Liver (tissue), 9 donors: Measurements from ENCODE around the gene OBI1. TPM values are rescaled to one million over a fixed set of nuclear protein-coding genes. Genes with fewer than 3 reads are reported as not detected.

Experiments used
- DNase-seq: peaks from one replicate; pipeline ENCODE4 v3.0.0-alpha.2; 2017; ENCODE audit warnings: low spot score
- H3K27ac ChIP-seq, 2 donors: one replicate each; pipeline ENCODE4 v1.7.0; 2013; ENCODE audit warnings: inconsistent platforms in 2 of 2, low read length in 2 of 2, control low read depth in 1 of 2, low read depth in 1 of 2, mild to moderate bottlenecking in 1 of 2
- H3K27me3 ChIP-seq, 4 donors: one replicate each; pipeline versions ENCODE4 v1.6.1 to v1.7.0; 2013; ENCODE audit warnings: low read length in 3 of 4, inconsistent platforms in 1 of 4, mild to moderate bottlenecking in 1 of 4, moderate library complexity in 1 of 4; ENCODE audit not compliant: control insufficient read depth in 4 of 4, insufficient read depth in 4 of 4
- H3K36me3 ChIP-seq, 4 donors: one replicate each; pipeline versions ENCODE4 v1.6.1 to v1.7.0; 2013; ENCODE audit warnings: low read length in 3 of 4, mild to moderate bottlenecking in 3 of 4, low read depth in 1 of 4, moderate library complexity in 1 of 4; ENCODE audit not compliant: control insufficient read depth in 4 of 4, insufficient read depth in 3 of 4
- H3K4me1 ChIP-seq, 4 donors: one replicate each; pipeline versions ENCODE4 v1.6.1 to v1.7.0; 2013; ENCODE audit warnings: low read length in 3 of 4, mild to moderate bottlenecking in 3 of 4, moderate library complexity in 1 of 4; ENCODE audit not compliant: control insufficient read depth in 4 of 4, insufficient read depth in 4 of 4
- H3K4me3 ChIP-seq, 3 donors: one replicate each; pipeline versions ENCODE4 v1.6.1 to v1.7.0; 2013; ENCODE audit warnings: low read length in 3 of 3, control low read depth in 1 of 3, low read depth in 1 of 3, mild to moderate bottlenecking in 1 of 3
- H3K9ac ChIP-seq, 2 donors: one replicate each; pipeline ENCODE4 v1.7.0; 2013; ENCODE audit warnings: low read length in 2 of 2, mild to moderate bottlenecking in 2 of 2, moderate library complexity in 2 of 2, control low read depth in 1 of 2, low read depth in 1 of 2
- H3K9me3 ChIP-seq, 4 donors: one replicate each; pipeline versions ENCODE4 v1.6.1 to v1.7.0; 2013; ENCODE audit warnings: low read length in 3 of 4; ENCODE audit not compliant: control insufficient read depth in 4 of 4
- EGR1 ChIP-seq, 2 donors: IDR thresholded peaks; 2 replicates each; pipeline ENCODE4 v1.6.1; 2016 to 2018; ENCODE audit warnings: antibody characterized with exemption in 2 of 2, low read depth in 2 of 2
- FOXA1 ChIP-seq: IDR thresholded peaks from 2 replicates; pipeline ENCODE4 v1.6.1; 2016; ENCODE audit warnings: antibody characterized with exemption
- FOXA2 ChIP-seq: IDR thresholded peaks from 2 replicates; pipeline ENCODE4 v1.6.1; 2016; ENCODE audit warnings: antibody characterized with exemption
- GABPA ChIP-seq, 2 donors: IDR thresholded peaks in 1 of 2; conservative IDR thresholded peaks in 1 of 2; 2 replicates each; pipeline ENCODE4 v1.6.1; 2016; ENCODE audit warnings: antibody characterized with exemption in 2 of 2, mild to moderate bottlenecking in 1 of 2, moderate library complexity in 1 of 2
- HNF4A ChIP-seq, 2 donors: conservative IDR thresholded peaks; 2 replicates each; pipeline ENCODE4 v1.6.1; 2016; ENCODE audit warnings: antibody characterized with exemption in 2 of 2, mild to moderate bottlenecking in 2 of 2
- HNF4G ChIP-seq: IDR thresholded peaks from 2 replicates; pipeline ENCODE4 v1.6.1; 2016; ENCODE audit warnings: antibody characterized with exemption
- JUND ChIP-seq, 2 donors: IDR thresholded peaks; 2 replicates each; pipeline ENCODE4 v1.6.1; 2016; ENCODE audit warnings: antibody characterized with exemption in 2 of 2
- NR2F2 ChIP-seq: IDR thresholded peaks from 2 replicates; pipeline ENCODE4 v1.6.1; 2016; ENCODE audit warnings: antibody characterized with exemption
- RAD21 ChIP-seq, 2 donors: IDR thresholded peaks; 2 replicates each; pipeline ENCODE4 v1.6.1; 2016; ENCODE audit warnings: antibody characterized with exemption in 2 of 2, mild to moderate bottlenecking in 2 of 2
- RXRA ChIP-seq, 2 donors: IDR thresholded peaks; 2 replicates each; pipeline ENCODE4 v1.6.1; 2017 to 2018; ENCODE audit warnings: antibody characterized with exemption in 2 of 2, mild to moderate bottlenecking in 1 of 2
- SP1 ChIP-seq: IDR thresholded peaks from 2 replicates; pipeline ENCODE4 v1.6.1; 2018; ENCODE audit warnings: antibody characterized with exemption, mild to moderate bottlenecking
- TAF1 ChIP-seq: conservative IDR thresholded peaks from 2 replicates; pipeline ENCODE4 v1.6.1; 2016; ENCODE audit warnings: antibody characterized with exemption, mild to moderate bottlenecking
- YY1 ChIP-seq: IDR thresholded peaks from 2 replicates; pipeline ENCODE4 v1.6.1; 2016; ENCODE audit warnings: antibody characterized with exemption, mild to moderate bottlenecking
- WGBS: extraction: QIAGEN DNeasy Blood & Tissue Kit; methylation state at CpG from one replicate; pipeline ENCODE4 v1.1.7; 2013; 5-methylcytosine and 5-hydroxymethylcytosine counted together
- polyA plus RNA-seq, 2 donors: library from polyadenylated mRNA; stranded (reverse) in 1 of 2; unstranded in 1 of 2; fragments of 200-250 nt in 1 of 2; fragments of >200 nt in 1 of 2; fragmentation: Nextera tagmentation in 1 of 2; extraction: Ambion mirVana in 1 of 2; gene quantifications; one replicate each; pipeline versions ENCODE4 v1.2.1 to v1.2.3, GENCODE V29; 2013 to 2015
- total RNA-seq, 2 donors: library from RNA; depleted of rRNA; stranded (reverse); fragments of >200 nt; gene quantifications; one replicate each; pipeline ENCODE4 v1.2.3, GENCODE V29; 2014
- TF ChIP-seq, protein P1 (sequence below): fragments of 150-350 bp; IDR thresholded peaks from 2 replicates; pipeline ENCODE4 v1.5.1; 2017; ENCODE audit warnings: improper control_type of control experiment, low read depth, low read length; ENCODE audit not compliant: missing input control
- TF ChIP-seq, protein P2 (sequence below): IDR thresholded peaks from 2 replicates; pipeline ENCODE4 v1.6.1; 2016; ENCODE audit warnings: antibody characterized with exemption
- TF ChIP-seq, protein P3 (sequence below): IDR thresholded peaks from 2 replicates; pipeline ENCODE4 v1.6.1; 2016; ENCODE audit warnings: antibody characterized with exemption
- TF ChIP-seq, protein P4 (sequence below): IDR thresholded peaks from 2 replicates; pipeline ENCODE4 v1.6.1; 2016; ENCODE audit warnings: antibody characterized with exemption
- TF ChIP-seq, protein P5 (sequence below): IDR thresholded peaks from 2 replicates; pipeline ENCODE4 v1.6.1; 2016; ENCODE audit warnings: antibody characterized with exemption, mild to moderate bottlenecking
- donor health status: healthy.
- donor health status: healthy.
- donor health status: healthy.
- donor health status: healthy.
- donor health status: healthy.

OBI1 gene
- total and polyA plus RNA-seq, 4 donors: 1.7 to 8.9 (median 3.0) TPM

DNA sequence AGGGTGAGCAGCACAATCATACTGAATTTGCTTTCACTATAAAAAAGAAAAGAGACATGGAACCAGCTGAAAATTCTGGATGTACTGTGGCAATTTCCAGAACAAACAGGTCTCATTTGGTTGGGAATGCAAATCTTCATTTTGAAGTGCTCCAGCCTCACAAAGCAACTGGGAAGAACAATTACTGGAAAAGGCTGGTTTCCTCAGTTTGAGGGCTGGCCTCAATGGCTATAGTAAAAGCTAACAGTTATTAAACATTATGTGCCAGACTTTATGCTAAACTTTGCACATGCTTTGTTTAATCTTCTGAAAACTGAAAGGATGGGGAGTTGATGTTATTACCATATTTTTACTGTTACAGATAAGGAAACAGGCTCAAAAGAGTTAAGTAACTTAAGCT lies 3.0 kb downstream of the OBI1 start:
- no peak for DNase-seq
- no peaks in the 10 kb centered on the region for H3K36me3 ChIP-seq
- no peak overlapping the region for H3K9ac ChIP-seq
- no peaks in the 10 kb centered on the region for H3K27me3 ChIP-seq
- no peak overlapping the region for H3K27ac ChIP-seq
- no peaks in the 10 kb centered on the region for H3K9me3 ChIP-seq
- TF ChIP-seq NR2F2 (no peak), JUND (IDR thresholded peaks at IDR 0.05) (no peak), FOXA1 (no peak)
- TF ChIP-seq, protein P1, sequence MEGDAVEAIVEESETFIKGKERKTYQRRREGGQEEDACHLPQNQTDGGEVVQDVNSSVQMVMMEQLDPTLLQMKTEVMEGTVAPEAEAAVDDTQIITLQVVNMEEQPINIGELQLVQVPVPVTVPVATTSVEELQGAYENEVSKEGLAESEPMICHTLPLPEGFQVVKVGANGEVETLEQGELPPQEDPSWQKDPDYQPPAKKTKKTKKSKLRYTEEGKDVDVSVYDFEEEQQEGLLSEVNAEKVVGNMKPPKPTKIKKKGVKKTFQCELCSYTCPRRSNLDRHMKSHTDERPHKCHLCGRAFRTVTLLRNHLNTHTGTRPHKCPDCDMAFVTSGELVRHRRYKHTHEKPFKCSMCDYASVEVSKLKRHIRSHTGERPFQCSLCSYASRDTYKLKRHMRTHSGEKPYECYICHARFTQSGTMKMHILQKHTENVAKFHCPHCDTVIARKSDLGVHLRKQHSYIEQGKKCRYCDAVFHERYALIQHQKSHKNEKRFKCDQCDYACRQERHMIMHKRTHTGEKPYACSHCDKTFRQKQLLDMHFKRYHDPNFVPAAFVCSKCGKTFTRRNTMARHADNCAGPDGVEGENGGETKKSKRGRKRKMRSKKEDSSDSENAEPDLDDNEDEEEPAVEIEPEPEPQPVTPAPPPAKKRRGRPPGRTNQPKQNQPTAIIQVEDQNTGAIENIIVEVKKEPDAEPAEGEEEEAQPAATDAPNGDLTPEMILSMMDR: no peak
- TF ChIP-seq, protein P2, sequence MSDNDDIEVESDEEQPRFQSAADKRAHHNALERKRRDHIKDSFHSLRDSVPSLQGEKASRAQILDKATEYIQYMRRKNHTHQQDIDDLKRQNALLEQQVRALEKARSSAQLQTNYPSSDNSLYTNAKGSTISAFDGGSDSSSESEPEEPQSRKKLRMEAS: no peak
- peaks cover 5 to 20% (median 13%) of the 10 kb centered on the region in 4 donors for H3K4me1 ChIP-seq
- H3K4me3 ChIP-seq: no peak overlapping the region

DNA sequence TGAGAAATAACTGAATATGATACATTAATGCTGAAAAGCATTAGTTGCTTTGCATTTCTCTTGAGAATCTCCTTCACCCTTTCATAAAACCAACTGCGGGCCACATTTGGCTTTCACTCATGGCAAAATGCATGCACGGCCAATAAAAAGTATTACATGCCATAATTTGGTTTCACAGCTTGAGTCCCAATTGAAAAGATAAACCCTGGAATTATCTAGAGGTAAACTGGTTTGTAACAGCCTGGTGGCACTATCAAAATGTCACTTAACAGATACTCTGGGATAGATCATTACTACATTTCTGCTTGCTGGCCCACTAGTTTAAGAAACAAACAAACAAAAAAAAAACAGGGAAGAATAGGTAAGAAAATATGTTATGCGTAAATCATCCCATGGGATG lies 3.9 kb downstream of the OBI1 start:
- no peak for DNase-seq
- no peaks in the 10 kb centered on the region for H3K9me3 ChIP-seq
- peaks cover 5 to 20% (median 13%) of the 10 kb centered on the region in 4 donors for H3K4me1 ChIP-seq
- H3K9ac ChIP-seq: no peak overlapping the region
- H3K27me3 ChIP-seq: no peaks in the 10 kb centered on the region
- WGBS: 97% methylated on average over 3 of the region's 3 CpGs
- TF ChIP-seq, protein P3, sequence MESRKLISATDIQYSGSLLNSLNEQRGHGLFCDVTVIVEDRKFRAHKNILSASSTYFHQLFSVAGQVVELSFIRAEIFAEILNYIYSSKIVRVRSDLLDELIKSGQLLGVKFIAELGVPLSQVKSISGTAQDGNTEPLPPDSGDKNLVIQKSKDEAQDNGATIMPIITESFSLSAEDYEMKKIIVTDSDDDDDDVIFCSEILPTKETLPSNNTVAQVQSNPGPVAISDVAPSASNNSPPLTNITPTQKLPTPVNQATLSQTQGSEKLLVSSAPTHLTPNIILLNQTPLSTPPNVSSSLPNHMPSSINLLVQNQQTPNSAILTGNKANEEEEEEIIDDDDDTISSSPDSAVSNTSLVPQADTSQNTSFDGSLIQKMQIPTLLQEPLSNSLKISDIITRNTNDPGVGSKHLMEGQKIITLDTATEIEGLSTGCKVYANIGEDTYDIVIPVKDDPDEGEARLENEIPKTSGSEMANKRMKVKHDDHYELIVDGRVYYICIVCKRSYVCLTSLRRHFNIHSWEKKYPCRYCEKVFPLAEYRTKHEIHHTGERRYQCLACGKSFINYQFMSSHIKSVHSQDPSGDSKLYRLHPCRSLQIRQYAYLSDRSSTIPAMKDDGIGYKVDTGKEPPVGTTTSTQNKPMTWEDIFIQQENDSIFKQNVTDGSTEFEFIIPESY: no peak
- TF ChIP-seq, protein P1: no peak
- TF ChIP-seq GABPA (IDR thresholded peaks at IDR 0.05 in 1 of 2, conservative IDR thresholded peaks at IDR 0.05 in 1 of 2): no peak
- TF ChIP-seq, protein P2: no peak
- TF ChIP-seq RAD21 (IDR thresholded peaks at IDR 0.05): no peak
- no peak for TF ChIP-seq YY1
- no peak for TF ChIP-seq HNF4G
- no peak for TF ChIP-seq NR2F2
- TF ChIP-seq TAF1: no peak
- TF ChIP-seq RXRA (IDR thresholded peaks at IDR 0.05): no peak
- TF ChIP-seq SP1: no peak
- no peak for TF ChIP-seq FOXA1
- TF ChIP-seq HNF4A (conservative IDR thresholded peaks at IDR 0.05): no peak
- TF ChIP-seq, protein P4, sequence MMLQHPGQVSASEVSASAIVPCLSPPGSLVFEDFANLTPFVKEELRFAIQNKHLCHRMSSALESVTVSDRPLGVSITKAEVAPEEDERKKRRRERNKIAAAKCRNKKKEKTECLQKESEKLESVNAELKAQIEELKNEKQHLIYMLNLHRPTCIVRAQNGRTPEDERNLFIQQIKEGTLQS: no peak
- TF ChIP-seq EGR1 (IDR thresholded peaks at IDR 0.05; ENCODE audit: low read depth in 2 of 2): no peak
- TF ChIP-seq FOXA2: no peak
- TF ChIP-seq, protein P5, sequence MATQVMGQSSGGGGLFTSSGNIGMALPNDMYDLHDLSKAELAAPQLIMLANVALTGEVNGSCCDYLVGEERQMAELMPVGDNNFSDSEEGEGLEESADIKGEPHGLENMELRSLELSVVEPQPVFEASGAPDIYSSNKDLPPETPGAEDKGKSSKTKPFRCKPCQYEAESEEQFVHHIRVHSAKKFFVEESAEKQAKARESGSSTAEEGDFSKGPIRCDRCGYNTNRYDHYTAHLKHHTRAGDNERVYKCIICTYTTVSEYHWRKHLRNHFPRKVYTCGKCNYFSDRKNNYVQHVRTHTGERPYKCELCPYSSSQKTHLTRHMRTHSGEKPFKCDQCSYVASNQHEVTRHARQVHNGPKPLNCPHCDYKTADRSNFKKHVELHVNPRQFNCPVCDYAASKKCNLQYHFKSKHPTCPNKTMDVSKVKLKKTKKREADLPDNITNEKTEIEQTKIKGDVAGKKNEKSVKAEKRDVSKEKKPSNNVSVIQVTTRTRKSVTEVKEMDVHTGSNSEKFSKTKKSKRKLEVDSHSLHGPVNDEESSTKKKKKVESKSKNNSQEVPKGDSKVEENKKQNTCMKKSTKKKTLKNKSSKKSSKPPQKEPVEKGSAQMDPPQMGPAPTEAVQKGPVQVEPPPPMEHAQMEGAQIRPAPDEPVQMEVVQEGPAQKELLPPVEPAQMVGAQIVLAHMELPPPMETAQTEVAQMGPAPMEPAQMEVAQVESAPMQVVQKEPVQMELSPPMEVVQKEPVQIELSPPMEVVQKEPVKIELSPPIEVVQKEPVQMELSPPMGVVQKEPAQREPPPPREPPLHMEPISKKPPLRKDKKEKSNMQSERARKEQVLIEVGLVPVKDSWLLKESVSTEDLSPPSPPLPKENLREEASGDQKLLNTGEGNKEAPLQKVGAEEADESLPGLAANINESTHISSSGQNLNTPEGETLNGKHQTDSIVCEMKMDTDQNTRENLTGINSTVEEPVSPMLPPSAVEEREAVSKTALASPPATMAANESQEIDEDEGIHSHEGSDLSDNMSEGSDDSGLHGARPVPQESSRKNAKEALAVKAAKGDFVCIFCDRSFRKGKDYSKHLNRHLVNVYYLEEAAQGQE: no peak
- TF ChIP-seq JUND (IDR thresholded peaks at IDR 0.05): no peak
- no peak overlapping the region for H3K27ac ChIP-seq
- H3K36me3 ChIP-seq: no peaks in the 10 kb centered on the region
- H3K4me3 ChIP-seq: no peak overlapping the region
